HG02840 (cell line): ENCODE results near the gene TLR10.
"Not testable (repeated sequence)": the region's sequence is repeated elsewhere in the genome, so short reads cannot be mapped to it uniquely, and the experiment has no call there.

Experiments
- ATAC-seq: cut with Tn5 transposase; IDR thresholded peaks from one replicate; pipeline ENCODE4 v1.9.1; 2021; ENCODE audit warnings: mild to moderate bottlenecking, moderate library complexity, moderate number of reproducible peaks; ENCODE audit not compliant: unreplicated experiment, low FRiP score

TLR10 gene

DNA sequence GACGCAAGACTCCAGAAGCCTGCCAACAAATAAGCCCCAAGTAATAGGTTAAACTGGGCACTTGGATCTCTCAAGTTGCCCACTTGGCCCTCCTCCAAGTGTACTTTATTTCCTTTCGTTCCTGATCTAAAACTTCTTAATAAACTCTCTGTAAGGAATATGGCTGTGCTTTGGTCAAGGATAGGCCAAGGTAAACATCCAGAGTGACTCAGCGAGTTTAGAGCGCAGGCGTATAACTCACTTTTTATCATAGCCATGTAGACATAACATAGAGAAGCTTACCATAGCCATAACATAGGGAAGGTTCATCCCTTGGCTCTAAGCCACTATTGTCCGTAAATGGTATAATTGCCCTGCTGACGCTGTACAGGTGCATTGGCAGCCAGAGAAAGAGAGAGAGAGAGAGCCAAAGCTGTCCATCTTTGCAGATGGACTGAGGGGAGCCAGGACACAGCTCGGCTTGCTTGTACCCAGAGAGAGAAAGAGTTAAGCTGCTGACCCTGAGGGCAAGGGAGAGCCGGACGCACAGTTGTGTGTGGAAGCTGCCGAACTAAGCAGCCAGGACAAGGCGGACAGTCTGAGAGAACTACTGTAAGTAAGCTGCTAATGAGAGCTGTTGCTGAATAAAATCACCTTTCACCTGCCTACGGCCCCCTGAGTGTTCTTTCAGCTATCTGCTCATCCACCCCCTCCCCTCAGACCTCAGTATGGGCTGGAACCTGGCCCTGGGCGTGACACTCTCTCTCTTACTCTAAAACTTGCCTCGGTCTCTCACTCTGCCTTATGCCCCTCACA, 20.0 kb upstream of the TLR10 start:
- no peak for ATAC-seq

DNA sequence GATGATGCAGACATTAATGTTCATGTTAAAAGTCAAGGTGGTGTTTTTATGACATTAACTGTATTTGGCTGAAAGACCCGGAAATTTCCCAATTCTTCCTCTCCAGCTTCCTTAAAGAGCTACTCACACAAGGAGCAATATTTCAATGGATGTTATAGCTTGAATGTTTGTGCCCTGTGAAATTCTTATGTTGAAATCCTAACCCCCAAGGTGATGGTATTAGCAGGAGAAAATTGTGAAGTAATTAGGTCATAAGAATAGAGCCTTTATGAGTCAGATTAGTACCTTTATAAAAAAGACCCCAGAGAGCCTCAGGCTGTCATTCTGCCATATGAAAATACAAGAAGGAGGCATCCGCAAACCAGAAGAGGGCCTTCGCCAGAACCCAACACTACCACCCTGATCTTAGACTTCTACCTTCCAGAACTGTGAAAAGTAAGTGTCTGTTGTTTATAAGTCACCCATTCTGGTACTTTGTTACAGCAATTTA, 18.2 kb upstream of the TLR10 start:
- no peak for ATAC-seq

DNA sequence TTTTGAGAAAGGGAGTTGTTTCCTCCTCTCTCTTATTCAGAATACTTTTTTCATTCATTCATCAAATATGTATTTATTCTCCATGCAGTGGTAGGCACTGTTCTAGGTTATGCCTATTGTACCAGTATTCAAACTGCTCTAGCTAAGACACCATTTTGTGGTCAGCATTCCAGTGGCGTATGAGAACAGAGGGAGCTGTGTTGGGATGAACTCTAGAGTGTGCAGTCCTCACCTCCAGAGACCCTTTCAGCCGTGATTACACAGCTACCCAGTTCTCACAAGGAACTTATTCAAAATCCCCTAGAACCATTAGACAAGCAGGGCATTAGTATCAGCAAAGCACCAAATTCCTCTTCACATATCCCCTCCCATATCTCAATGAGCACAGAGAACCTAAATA, 17.6 kb upstream of the TLR10 start:
- no peak for ATAC-seq

DNA sequence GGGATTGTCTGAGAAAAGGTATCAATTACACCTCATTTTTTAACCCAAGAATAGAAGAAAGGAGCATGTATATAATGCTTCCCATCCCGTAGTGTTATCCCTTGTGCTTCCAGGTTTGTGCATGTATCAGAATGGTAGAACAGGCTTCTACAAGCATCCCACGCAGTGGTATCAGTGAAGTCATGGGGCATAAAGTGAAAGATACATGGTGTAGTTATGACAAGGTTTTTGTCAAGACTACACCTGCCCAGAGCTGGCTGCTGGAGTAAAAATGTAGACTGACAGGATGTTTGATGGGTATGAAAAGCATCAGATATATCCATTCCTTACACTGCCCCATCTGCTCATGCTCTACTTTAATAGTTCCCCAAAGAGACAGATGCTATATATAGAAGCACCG, 12.3 kb upstream of the TLR10 start:
- ATAC-seq: no peak

DNA sequence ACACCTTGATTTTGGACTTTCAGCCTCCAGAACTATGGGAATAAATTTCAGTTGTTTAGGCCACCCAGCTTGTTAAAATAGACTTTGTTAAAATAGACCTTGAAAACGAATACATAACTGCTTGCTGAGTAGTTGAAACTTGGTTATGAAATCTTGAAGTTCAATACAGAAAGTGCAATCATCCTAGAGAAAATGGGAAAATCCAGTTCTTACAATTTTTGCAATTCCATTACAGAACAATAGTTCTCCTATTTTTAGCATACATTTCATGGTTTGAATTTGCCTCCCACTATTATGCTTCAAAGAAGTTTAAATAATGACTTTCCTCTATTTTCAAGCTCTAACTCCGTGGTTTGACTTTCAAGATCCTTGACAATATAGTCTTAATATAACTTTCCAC, 11.3 kb upstream of the TLR10 start:
- no peak for ATAC-seq

DNA sequence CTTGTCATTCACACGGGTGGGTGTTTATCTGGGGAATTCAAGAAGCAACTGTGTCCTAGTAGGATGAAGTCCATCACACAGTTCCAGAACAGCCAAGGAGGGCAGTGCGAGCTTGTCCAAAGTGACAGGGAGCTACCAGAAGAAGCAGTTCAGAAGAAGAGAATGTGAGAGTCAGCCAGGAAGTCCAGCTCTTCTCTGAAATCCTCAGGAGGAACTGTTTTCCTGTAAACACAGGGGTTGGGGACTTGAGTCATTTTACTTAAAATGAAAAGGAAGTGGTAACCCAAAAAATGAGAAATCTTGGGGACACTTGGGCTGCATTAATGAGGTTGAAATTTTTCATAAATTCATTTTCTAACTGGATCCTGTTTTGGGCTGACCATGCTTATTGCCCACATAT, 8.2 kb upstream of the TLR10 start:
- no peak for ATAC-seq

DNA sequence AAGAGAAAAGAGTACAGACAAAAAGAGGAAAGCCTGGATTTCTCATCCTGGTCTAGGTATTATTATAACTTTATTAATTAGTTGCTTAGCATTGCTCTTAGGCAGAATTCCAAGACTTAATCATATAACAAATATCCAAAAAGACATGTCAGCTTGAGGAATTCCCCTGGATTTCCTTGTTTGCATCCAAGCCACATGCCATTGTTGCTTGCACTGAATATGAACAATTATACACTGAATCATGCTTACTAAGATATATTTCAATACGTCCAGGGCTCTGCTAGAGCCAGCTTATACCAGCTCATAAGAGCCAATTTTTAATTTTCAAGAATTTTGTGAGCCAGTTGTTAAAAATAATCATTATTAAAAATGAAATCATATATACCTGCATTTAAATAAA, 5.5 kb upstream of the TLR10 start:
- ATAC-seq: no peak

DNA sequence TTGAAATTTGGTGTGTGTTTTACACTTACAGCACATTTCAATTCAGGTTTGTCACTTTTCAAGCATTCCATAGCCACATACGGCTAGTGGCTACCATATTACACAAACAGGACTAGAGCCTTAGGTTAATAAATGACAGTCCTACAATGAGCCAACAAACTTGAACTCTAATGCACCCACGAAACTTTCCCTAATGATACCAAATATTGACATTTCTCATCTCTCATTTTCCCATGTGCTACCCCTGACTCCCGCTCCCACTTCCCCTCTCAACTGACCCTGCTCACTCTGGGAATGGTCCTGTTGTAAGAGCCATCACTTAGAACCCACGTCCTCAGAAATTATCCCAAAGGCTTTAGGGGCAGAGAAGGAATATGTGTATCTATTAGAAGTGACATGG, 4.9 kb upstream of the TLR10 start:
- no peak for ATAC-seq

DNA sequence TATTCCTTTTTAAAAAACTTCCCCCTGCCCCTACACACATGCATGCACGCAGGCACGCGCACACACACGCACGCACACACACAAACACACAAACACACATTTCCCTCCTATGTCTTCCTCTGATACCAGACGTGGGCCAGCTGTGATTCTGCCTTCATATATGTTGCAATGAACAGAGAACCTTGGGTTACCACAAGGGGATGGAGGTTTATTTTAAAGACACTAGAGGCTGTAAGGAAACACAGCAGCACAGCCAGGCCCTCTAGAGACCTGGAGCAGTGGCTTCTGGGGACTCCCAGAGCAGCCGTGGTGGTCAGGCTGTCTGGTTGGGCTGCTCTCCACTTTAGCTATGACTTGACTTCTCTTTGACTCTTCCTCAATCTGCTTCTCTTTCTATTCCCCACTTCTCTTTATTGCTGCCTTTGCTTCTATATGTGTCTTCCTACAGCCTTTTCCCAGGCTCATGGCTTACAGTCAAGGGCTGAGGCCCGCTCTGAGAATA, 3.2 kb upstream of the TLR10 start:
- ATAC-seq: no peak

DNA sequence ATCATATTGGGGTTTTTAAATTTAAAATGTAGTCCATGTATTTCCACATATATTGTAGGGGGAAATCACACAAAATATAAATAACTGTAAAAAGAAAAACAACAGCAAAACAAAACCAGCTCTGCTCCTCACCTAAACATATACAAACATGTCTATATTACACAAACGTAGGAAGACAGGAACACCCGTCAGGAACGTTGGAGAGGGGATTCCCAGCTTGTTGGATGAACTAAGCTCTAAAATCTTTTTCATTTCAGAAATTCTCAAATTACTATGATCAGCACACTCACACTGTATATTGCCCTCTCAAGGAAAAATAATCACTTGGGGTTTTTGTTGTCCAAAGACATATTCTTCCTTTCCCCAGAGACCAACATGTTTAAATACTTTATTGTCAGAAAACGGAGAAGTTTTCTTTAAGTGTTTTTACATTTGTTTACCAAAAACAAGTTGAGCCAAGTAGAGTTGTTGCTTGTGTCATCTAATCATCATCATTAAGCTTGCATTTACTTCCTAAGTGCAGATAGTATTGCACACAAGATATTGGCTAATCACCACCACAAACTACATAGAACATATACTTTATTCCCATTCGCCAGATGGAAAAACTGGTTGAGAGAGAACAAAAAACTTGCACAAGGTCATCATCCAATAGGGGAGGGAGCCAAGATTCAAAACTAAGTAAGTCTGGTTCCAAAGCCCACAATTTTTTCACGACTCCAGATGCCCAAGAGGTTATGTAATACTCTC, 2.4 kb upstream of the TLR10 start:
- no peak for ATAC-seq

DNA sequence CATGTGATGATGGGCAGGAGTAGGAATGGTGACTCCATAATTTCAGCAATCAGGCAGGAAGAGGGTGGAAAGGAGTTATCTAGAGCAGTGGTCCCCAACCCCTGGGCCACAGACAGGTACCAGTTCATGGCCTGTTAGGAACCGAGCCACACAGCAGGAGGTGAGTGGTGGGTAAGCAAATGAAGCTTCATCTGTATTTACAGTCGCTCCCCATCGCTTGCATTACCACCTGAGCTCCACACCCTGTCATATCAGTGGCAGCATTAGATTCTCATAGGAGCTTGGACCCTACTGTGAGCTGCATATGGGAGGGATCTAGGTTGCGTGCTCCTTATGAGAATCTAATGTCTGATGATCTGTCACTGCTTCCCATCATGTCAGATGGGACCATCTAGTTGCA, 1.4 kb upstream of the TLR10 start:
- no peak for ATAC-seq

DNA sequence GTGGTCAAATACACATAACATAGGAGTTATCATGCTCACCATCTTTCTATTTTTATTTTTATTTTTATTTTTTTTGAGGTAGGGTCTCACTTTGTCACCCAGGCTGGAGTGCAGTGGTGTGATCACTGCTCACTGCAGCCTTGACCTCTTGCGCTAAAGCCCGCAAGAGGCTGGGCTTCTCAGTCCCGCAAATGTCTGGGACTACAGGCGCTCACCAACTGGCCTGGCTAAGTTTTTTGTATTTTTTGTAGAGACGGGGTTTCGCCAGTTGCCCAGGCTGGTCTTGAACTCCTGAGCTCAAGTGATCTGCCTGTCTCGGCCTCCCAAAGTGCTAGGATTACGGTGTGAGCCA, 295 bp upstream of the TLR10 start:
- no peak for ATAC-seq

DNA sequence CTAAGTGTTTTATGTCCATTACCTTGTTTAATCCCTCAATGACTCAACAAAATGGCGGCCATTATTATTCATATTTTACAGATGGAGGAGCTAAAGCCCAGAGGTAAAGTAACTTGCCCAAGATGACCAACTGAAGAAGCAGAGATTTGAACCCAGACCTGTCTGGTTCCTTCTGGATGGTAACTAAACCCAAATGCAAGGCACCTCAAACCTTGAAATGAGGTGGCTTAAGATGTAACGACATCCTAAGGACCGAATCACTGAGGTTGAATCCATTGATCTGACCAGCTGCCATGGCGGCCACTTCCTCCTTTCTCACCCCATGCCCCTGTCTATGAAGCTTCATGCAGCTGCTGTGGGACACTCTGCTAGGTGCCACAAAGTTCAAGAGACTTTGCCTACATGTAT, 932 bp downstream of the TLR10 start:
- ATAC-seq: no peak

DNA sequence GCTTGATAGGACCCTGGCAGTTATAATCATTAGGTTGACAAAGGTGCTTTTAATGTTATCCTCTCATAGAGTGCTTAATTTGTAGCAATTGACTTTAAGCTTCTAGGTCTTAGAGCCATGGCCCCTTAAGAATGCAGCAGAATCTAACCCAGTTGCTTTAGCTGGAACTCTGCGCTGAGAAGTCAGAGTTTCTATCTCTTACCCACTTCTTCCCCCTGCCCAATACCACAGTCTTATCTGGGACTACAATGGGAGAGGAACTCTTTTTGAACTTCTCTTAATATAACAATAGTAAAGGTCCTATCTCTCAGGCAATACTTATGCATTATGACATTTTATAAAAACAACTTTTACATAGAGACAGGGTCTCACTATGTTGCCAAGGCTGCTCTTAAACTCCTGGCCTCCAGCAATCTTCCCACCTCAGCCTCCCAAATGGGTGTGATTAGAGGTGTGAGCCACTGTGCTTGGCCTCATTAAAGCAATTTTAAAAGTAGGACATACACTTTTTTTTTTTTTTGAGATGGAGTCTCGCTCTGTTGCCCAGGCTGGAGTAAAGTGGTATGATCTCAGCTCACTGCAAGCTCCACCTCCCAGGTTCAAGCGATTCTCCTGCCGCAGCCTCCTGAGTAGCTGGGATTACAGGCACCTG, 1.8 kb downstream of the TLR10 start:
- no peak for ATAC-seq

DNA sequence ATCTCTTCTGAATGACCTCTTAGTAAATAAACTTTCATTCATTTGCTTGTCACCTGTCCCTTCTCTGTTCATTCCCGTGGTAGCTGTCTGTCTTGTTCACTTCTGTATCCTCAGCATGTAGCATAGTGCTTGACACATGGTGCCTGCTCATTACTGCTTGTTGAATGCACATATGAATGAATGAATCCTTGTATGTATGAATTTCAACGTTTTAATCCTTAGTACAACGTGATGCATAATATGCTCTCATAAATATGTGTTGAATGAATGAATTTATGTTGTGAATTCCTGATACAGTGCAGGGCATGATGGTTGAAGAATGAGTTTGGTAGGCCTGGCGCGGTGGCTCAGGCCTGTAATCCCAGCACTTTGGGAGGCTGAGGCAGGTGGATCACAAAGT, 3.0 kb downstream of the TLR10 start:
- ATAC-seq: no peak

DNA sequence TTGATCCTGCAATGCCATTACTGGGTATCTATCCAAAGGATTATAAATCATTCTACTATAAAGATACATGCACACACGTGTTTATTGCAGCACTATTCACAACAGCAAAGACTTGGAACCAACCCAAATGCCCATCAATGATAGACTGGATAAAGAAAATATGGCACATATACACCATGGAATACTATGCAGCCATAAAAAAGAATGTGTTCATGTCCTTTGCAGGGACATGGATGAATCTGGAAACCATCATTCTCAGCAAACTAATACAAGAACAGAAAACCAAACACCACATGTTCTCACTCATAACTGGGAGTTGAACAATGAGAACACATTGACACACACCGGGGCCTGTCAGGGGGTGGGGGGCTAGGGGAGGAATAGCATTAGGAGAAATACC, 4.9 kb downstream of the TLR10 start:
- not testable (repeated sequence) for ATAC-seq

DNA sequence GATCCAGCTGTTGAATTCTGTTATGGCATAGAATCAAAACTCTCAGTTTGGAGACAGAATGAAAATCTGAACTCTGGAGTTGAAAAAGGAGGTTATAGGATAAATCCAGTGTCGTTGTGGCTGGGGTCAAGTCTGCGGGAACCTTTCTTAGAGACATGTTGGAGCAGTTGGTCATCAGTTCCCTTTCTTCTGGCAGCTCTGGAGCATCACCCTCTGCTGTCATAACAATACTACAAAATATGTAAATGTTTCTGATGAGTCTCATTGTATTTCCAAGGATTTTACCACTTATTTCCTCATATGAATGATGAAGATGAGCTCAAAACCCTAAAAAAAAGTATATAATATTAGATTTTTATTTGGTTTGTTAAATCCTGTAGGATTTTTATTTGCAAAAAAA, 7.5 kb downstream of the TLR10 start:
- ATAC-seq: no peak

DNA sequence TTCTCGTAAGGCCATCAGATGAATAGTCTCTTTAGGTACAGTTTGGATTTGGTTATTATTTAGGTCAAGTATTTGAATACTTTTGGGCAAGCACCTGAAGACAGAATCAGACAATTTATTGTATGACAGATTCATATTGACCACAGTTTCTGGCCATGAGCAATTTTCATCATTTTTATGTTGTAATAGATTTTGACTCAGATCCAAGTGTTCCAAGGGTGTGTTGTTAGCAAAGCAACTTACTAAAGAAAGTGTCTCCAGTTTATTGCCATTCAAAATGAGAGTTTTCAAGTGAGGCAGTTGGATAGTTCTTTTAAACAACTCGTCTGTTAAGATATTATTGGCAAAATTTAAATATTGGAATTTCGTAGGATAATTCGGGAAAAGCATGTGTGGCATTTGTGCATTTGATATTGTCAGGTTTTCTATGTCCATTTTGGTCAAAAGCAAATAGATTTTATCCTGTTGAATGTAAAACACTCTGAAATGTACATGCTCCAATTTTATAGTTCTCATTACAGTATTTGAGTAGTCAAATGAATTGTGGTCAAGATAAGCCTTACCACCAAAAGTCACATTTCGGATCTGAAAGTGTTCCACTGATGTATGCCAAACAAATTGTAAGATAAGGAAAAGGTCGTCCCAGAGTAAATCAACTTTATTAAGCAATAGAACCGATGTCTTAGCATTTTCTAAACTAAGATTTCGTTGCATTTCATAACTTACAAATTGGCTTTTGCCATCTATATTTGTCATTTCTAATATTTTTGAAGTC, 8.4 kb downstream of the TLR10 start:
- no peak for ATAC-seq

DNA sequence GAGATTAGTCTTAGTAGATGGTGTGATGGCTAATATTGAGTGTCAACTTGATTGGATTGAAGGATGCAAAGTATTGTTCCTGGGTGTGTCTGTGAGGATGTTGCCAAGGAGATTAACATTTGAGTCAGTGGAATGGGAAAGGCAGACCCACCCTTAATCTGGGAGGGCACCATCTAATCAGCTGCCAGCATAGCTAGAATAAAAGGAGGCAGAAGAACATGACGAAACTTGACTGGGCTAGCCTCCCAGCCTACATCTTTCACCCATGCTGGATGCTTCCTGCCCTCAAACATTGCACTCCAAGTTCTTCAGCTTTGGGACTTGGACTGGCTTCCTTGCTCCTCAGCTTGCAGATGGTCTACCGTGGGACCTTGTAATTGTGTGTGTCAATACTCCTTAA, 12.5 kb downstream of the TLR10 start:
- not testable (repeated sequence) for ATAC-seq

DNA sequence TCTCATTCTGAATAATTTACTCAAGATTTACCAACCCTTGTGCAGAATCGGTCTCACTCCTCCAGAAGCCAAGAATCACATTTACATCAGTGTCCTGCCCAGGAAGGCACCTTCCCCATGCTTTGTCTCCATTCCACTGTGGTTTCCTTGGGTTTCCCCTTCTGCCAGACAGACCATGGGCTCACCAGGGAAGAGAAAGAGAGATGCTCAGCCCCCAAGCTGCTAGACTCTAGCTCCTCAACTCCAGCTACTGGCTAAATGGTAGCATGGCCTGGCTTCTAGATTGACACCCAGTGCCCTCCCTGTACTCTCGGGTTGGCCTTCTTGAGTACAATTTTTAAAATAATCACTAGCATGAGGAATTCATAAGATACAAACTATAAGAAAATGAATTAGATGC, 12.9 kb downstream of the TLR10 start:
- no peak for ATAC-seq

DNA sequence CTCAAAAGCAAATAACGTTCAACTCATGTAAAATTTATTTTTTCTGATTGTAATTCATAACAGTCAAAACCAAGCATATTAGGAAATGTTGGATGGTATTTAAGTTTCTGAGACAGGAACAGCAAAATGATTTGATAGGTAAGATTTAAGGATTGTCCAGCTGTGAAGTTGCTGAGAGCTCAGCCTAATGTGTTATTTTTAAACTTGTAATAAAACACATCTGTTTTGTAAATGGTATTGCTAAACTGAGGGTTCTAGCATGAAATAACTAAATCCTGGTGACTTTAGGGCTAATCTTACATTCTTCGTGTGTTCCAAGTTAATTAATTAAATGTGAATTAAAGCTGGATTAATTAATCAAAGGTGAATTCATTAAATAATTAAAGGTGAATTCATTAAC, 13.3 kb downstream of the TLR10 start:
- no peak for ATAC-seq
